GM12878 (cell line): Measurements from ENCODE around the gene KLRC2. TPM values are rescaled to one million over a fixed set of nuclear protein-coding genes. Genes with fewer than 3 reads are reported as not detected.

Experiments
- ATAC-seq: fragments of 200-7000 bp; cut with Tn5 transposase; 3 replicates; pipeline ENCODE4 v1.9.1; 2020; ENCODE audit warnings: mild to moderate bottlenecking, moderate library complexity
- BruUV-seq: library from RNA; stranded (reverse); fragments of 400-500 nt; replicated peaks from 2 replicates; lab custom pipeline; 2021; lab: Mats Ljungman, UMichigan
- CTCF ChIA-PET: fragments of 300-600 bp; sonication (Branson Sonifier 250); formaldehyde crosslinking; extraction: SDS; loops from one replicate; lab custom pipeline; 2021; ENCODE audit warnings: inconsistent platforms; lab: Yijun Ruan, JAX
- POLR2A ChIA-PET: fragments of 350-600 bp; formaldehyde crosslinking; extraction: SDS; loops from one replicate; lab custom pipeline; 2021; ENCODE audit warnings: inconsistent platforms; lab: Charles Lee
- RAD21 ChIA-PET: fragments of 300-600 bp; sonication (Branson Sonifier 250); formaldehyde crosslinking; loops from one replicate; lab custom pipeline; 2023; ENCODE audit warnings: antibody characterized with exemption; ENCODE audit not compliant: unreplicated experiment; lab: Charles Lee
- SMC1A ChIA-PET: fragments of 300-600 bp; sonication (Branson Sonifier 250); formaldehyde crosslinking; loops from one replicate; lab custom pipeline; 2023; ENCODE audit not compliant: unreplicated experiment, uncharacterized antibody; lab: Charles Lee
- DNase-seq: peaks from one replicate; pipeline ENCODE4 v3.0.0-alpha.2; 2011; ENCODE audit warnings: low read depth, low spot score
- FAIRE-seq: peaks from 3 replicates; lab custom pipeline; 2011; peaks lifted over from hg19 to GRCh38; lab: Jason Lieb, UNC
- H2AFZ ChIP-seq: 2 replicates; pipeline ENCODE4 v1.6.0; 2011; ENCODE audit warnings: low read depth, low read length, control low read depth; ENCODE audit not compliant: control insufficient read depth
- H3K27ac ChIP-seq: 2 replicates; pipeline ENCODE4 v1.5.1; 2011; ENCODE audit warnings: control low read depth; ENCODE audit not compliant: control insufficient read depth, insufficient read depth
- H3K27me3 ChIP-seq, 2 experiments: replicated peaks in 1 of 2; 2 replicates each; pipeline versions ENCODE4 v1.6.0 to v1.6.1; 2011; ENCODE audit warnings: low read length in 1 of 2; ENCODE audit not compliant: control insufficient read depth in 2 of 2, insufficient read depth in 2 of 2
- H3K36me3 ChIP-seq, 2 experiments: 2 replicates each; pipeline ENCODE4 v1.5.1; 2011; ENCODE audit warnings: low read length in 1 of 2; ENCODE audit not compliant: control insufficient read depth in 2 of 2, insufficient read depth in 2 of 2
- H3K4me1 ChIP-seq: 2 replicates; pipeline ENCODE4 v1.6.1; 2011; ENCODE audit warnings: mild to moderate bottlenecking, low read length, moderate library complexity, mixed read lengths; ENCODE audit not compliant: control insufficient read depth, insufficient read depth
- H3K4me2 ChIP-seq: 2 replicates; pipeline ENCODE4 v1.6.0; 2011; ENCODE audit warnings: control low read depth; ENCODE audit not compliant: control insufficient read depth, insufficient read depth
- H3K4me3 ChIP-seq: fragments of 200-600 bp; sonication (generic); 2 replicates; pipeline ENCODE4 v1.5.1; 2016
- H3K79me2 ChIP-seq: 2 replicates; pipeline ENCODE4 v1.6.0; 2011; ENCODE audit warnings: low read length; ENCODE audit not compliant: control insufficient read depth, insufficient read depth
- H3K9ac ChIP-seq: 2 replicates; pipeline ENCODE4 v1.8.0; 2011; ENCODE audit warnings: low read length, control low read depth, mixed read lengths; ENCODE audit not compliant: control insufficient read depth, insufficient read depth
- H3K9me3 ChIP-seq: replicated peaks from 3 replicates; pipeline ENCODE4 v1.5.1; 2011; ENCODE audit warnings: mild to moderate bottlenecking, low read length; ENCODE audit not compliant: control insufficient read depth, insufficient read depth
- H4K20me1 ChIP-seq: 2 replicates; pipeline ENCODE4 v1.6.0; 2011; ENCODE audit not compliant: control insufficient read depth, insufficient read depth
- ATF2 ChIP-seq: IDR thresholded peaks from 2 replicates; pipeline ENCODE4 v1.6.1; 2012; ENCODE audit warnings: low read length, inconsistent platforms
- BHLHE40 ChIP-seq, 2 experiments: fragments of 450-650 bp in 1 of 2; IDR thresholded peaks; 2 replicates each; pipeline ENCODE4 v1.6.1; 2011 to 2017; ENCODE audit warnings: low read depth in 2 of 2, borderline replicate concordance in 1 of 2, improper control_type of control experiment in 1 of 2, low read length in 1 of 2, mild to moderate bottlenecking in 1 of 2
- CHD4 ChIP-seq: fragments of 200-600 bp; sonication (generic); IDR thresholded peaks from 2 replicates; pipeline ENCODE4 v1.6.1; 2016; ENCODE audit warnings: mild to moderate bottlenecking
- DPF2 ChIP-seq: fragments of 450-650 bp; IDR thresholded peaks from 2 replicates; pipeline ENCODE4 v1.6.1; 2017; ENCODE audit warnings: mild to moderate bottlenecking
- EGR1 ChIP-seq, 2 experiments: IDR thresholded peaks; 1 replicate in 1 of 2; 2 replicates in 1 of 2; pipeline ENCODE4 v1.6.1; 2011 to 2012; ENCODE audit warnings: low read depth in 2 of 2, low read length in 2 of 2, borderline replicate concordance in 1 of 2, mild to moderate bottlenecking in 1 of 2, moderate library complexity in 1 of 2
- HDAC6 ChIP-seq: fragments of 200-600 bp; sonication (generic); IDR thresholded peaks from one replicate; pipeline ENCODE4 v1.8.0; 2017; ENCODE audit warnings: antibody characterized with exemption; ENCODE audit not compliant: unreplicated experiment
- HDGF ChIP-seq: fragments of 450-650 bp; IDR thresholded peaks from 2 replicates; pipeline ENCODE4 v1.6.1; 2016; ENCODE audit warnings: antibody characterized with exemption
- IRF3 ChIP-seq: fragments of 450-650 bp; IDR thresholded peaks from 2 replicates; pipeline ENCODE4 v1.6.1; 2014; ENCODE audit warnings: mild to moderate bottlenecking
- NR2F1 ChIP-seq: fragments of 450-650 bp; conservative IDR thresholded peaks from 2 replicates; pipeline ENCODE4 v1.6.1; 2017; ENCODE audit warnings: mild to moderate bottlenecking
- RELA ChIP-seq: fragments of 450-650 bp; IDR thresholded peaks from 2 replicates; pipeline ENCODE4 v1.8.0; 2014; ENCODE audit warnings: borderline replicate concordance; ENCODE audit not compliant: partially characterized antibody
- SMC3 ChIP-seq: IDR thresholded peaks from 2 replicates; pipeline ENCODE4 v1.6.1; 2011; ENCODE audit warnings: low read length, improper control_type of control experiment, borderline replicate concordance
- SPI1 ChIP-seq: IDR thresholded peaks from 2 replicates; pipeline ENCODE4 v1.6.1; 2011; ENCODE audit warnings: low read depth, mild to moderate bottlenecking, low read length, moderate library complexity, borderline replicate concordance; ENCODE audit not compliant: insufficient read depth
- TARDBP ChIP-seq: IDR thresholded peaks from 2 replicates; pipeline ENCODE4 v1.6.1; 2016; ENCODE audit warnings: borderline replicate concordance
- YY1 ChIP-seq: IDR thresholded peaks from 2 replicates; pipeline ENCODE4 v1.6.1; 2011; ENCODE audit warnings: low read depth, mild to moderate bottlenecking, low read length
- ZNF24 ChIP-seq: fragments of 450-650 bp; IDR thresholded peaks from 2 replicates; pipeline ENCODE4 v1.6.1; 2017; ENCODE audit warnings: antibody characterized with exemption, mild to moderate bottlenecking
- WGBS: methylation state at CpG from one replicate; pipeline ENCODE4 v1.1.6; 2016; ENCODE audit warnings: low lambda C conversion rate; ENCODE audit not compliant: insufficient replicate concordance, insufficient coverage; ENCODE audit errors: missing lambda C conversion rate; 5-methylcytosine and 5-hydroxymethylcytosine counted together
- in situ Hi-C: fragments of 300-500 bp; cut with MboI; formaldehyde crosslinking; loops from 9 replicates; pipeline ENCODE4 v1.14.3; 2018; ENCODE audit warnings: mixed read lengths
- intact Hi-C: fragments of 100-400 bp; cut with micrococcal nuclease; formaldehyde crosslinking; loops from one replicate; pipeline ENCODE4 v1.14.2; 2022; ENCODE audit not compliant: unreplicated experiment
- polyA plus RNA-seq, 11 experiments: library from polyadenylated mRNA; depleted of rRNA in 4 of 11; unstranded in 6 of 11; stranded (reverse) in 5 of 11; fragments of >200 nt; fragmentation: Nextera tagmentation in 4 of 11; fragmentation: Illumina TruSeq in 1 of 11; extraction: Ambion mirVana in 4 of 11; extraction: Trizol in 1 of 11; gene quantifications; 1 replicate in 1 of 11; 2 replicates in 10 of 11; pipeline versions ENCODE4 v1.2.1 to v1.2.3, GENCODE V29; 2011 to 2016; ENCODE audit warnings: inconsistent platforms in 2 of 11, missing spikeins in 2 of 11, low read depth in 1 of 11
- total RNA-seq, 4 experiments: library from RNA; depleted of rRNA in 3 of 4; stranded (reverse); fragments of >200 nt in 3 of 4; fragmentation: Illumina TruSeq in 1 of 4; extraction: Trizol in 1 of 4; gene quantifications; 2 replicates each; pipeline versions ENCODE4 v1.2.1 to v1.2.3, GENCODE V29; 2013 to 2021

The KLRC2 gene
- total and polyA plus RNA-seq, 10 of the 15 experiments (the other 5 are each of a cell fraction or from before 2014, with no cell fraction given): 0.15 to 0.40 (median 0.20) TPM; not detected in 5

- H3K79me2 ChIP-seq: no peaks in the 10 kb centered on the region
- intact Hi-C loops: no loop called here
- H3K9me3 ChIP-seq: no peaks in the 10 kb centered on the region; the same call in 2 of the 3 replicates
- no peaks in the 10 kb centered on the region for H3K27me3 ChIP-seq
- DNase-seq: no peak
- no peaks in the 10 kb centered on the region for H4K20me1 ChIP-seq
- no peaks in the 10 kb centered on the region for H3K36me3 ChIP-seq
- FAIRE-seq: no peak
- H3K27ac ChIP-seq: no peak overlapping the region
- BruUV-seq: no TSS peak
- ChIA-PET SMC1A (interaction anchor here (1.1 to 1.9 kb wide), 3 partner anchors 14 to 45 kb away, joined by 3 to 6 read pairs (median 3); no protein-coding TSS in a partner anchor), CTCF (interaction anchor here (1.1 kb wide), 1 partner anchor 40 kb away, joined by 3 read pairs; no protein-coding TSS in a partner anchor)
- in situ Hi-C loops: no loop called here
- ATAC-seq: no peak
- WGBS: 8% methylated on average over 4 of the region's 4 CpGs
- TF ChIP-seq SPI1 (peak; percentile 41; the same call in 1 of the 2 replicates), DPF2 (no peak), ATF2 (no peak), BHLHE40 (IDR thresholded peaks at IDR 0.05; ENCODE audit: borderline replicate concordance in 1 of 2, low read depth in 2 of 2, low read length in 1 of 2) (peak; percentile 31 to 63; a peak in 2 of 4 replicates)
- TF ChIP-seq, all 136 proteins: peak for 2
- H3K4me1 ChIP-seq: no peaks in the 10 kb centered on the region; the same call in 1 of the 2 replicates
- RAD21 ChIA-PET: interaction anchor here (0.5 to 0.8 kb wide), 2 partner anchors 40 to 44 kb away, joined by 4 to 5 read pairs; no protein-coding TSS in a partner anchor
- H3K9ac ChIP-seq: no peak overlapping the region
- peak overlapping the region; percentile 23 for H2AFZ ChIP-seq
- H3K4me2 ChIP-seq: no peak overlapping the region
- H3K4me3 ChIP-seq: no peak overlapping the region
- POLR2A ChIA-PET: interaction anchor here (0.7 kb wide), 1 partner anchor 135 kb away, joined by 3 read pairs; no protein-coding TSS in a partner anchor
These were observed 29.1 kb downstream of the KLRC2 start for GRCh38 chr12:10406725-10407124.

- ATAC-seq (no peak), FAIRE-seq (no peak), DNase-seq (no peak)
- WGBS: 71% methylated on average over 5 of the region's 5 CpGs
- no peaks in the 10 kb centered on the region for H3K79me2 ChIP-seq
- SMC1A ChIA-PET: interaction anchor here (0.7 kb wide), 1 partner anchor 39 kb away, joined by 3 read pairs; no protein-coding TSS in a partner anchor
- BruUV-seq: no TSS peak
- in situ Hi-C loops: no loop called here
- no peaks in the 10 kb centered on the region for H4K20me1 ChIP-seq
- H3K9ac ChIP-seq: no peak overlapping the region
- TF ChIP-seq CHD4 (no peak), HDAC6 (no peak), TARDBP (no peak), IRF3 (no peak), NR2F1 (no peak), EGR1 (IDR thresholded peaks at IDR 0.05; ENCODE audit: borderline replicate concordance in 1 of 2, low read depth in 2 of 2, low read length in 2 of 2) (no peak), SMC3 (no peak), YY1 (no peak), HDGF (no peak), ZNF24 (no peak), RELA (no peak)
- H3K4me3 ChIP-seq: no peak overlapping the region
- H2AFZ ChIP-seq: no peak overlapping the region
- CTCF ChIA-PET: no interaction called here
- intact Hi-C loops: no loop called here
- H3K4me1 ChIP-seq: no peaks in the 10 kb centered on the region
- H3K36me3 ChIP-seq: no peaks in the 10 kb centered on the region
- H3K27me3 ChIP-seq: no peaks in the 10 kb centered on the region
- RAD21 ChIA-PET: interaction anchor here (1.0 kb wide), 1 partner anchor 73 kb away, joined by 7 read pairs; no protein-coding TSS in a partner anchor
- no peaks in the 10 kb centered on the region; the same call in 2 of the 3 replicates for H3K9me3 ChIP-seq
- POLR2A ChIA-PET: no interaction called here
- no peak overlapping the region for H3K4me2 ChIP-seq
- H3K27ac ChIP-seq: no peak overlapping the region
These were observed 30.5 kb downstream of the KLRC2 start for GRCh38 chr12:10405294-10405693.
